GM19240 (cell line): Measurements from ENCODE around the gene KLHDC4.
A peak's percentile ranks its signal among the peaks of the same experiment; 100 is the strongest.
"Not testable (repeated sequence)": the region's sequence is repeated elsewhere in the genome, so short reads cannot be mapped to it uniquely, and the experiment has no call there.

Experiments
- DNase-seq: peaks from one replicate; pipeline ENCODE4 v3.0.0; 2011; ENCODE audit warnings: low spot score; ENCODE audit not compliant: insufficient read length

Gene KLHDC4

GRCh38 chr16:87788730-87789436, 23.1 kb upstream of the KLHDC4 start:
- not testable (repeated sequence) for DNase-seq

DNA sequence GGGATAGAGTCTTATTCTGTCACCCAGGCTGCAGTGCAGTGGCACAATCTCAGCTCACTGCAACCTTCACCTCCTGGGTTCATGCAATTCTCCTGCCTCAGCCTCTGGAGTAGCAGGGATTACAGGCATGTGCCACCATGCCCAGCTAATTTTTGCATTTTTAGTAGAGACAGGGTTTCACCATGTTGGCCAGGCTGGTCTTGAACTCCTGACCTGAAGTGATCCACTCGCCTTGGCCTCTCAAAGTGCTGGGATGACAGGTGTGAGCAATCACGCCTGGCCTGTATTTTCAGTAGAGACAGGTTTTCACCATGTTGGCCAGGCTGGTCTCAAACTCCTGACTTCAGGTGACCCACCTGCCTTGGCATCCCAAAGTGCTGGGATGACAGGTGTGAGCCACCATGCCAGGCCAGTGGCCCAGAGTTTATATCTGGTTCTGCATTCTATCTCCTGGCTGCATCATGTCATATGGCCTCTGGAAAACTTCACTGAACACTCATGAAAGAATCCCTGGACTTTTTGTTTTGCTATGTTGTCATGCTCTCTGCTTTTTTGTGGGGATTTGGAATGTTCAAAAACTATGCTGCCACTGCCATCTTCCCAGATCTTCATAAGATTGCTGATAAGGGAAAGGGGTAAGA, 21.8 kb upstream of the KLHDC4 start:
- DNase-seq: not testable (repeated sequence)

DNA sequence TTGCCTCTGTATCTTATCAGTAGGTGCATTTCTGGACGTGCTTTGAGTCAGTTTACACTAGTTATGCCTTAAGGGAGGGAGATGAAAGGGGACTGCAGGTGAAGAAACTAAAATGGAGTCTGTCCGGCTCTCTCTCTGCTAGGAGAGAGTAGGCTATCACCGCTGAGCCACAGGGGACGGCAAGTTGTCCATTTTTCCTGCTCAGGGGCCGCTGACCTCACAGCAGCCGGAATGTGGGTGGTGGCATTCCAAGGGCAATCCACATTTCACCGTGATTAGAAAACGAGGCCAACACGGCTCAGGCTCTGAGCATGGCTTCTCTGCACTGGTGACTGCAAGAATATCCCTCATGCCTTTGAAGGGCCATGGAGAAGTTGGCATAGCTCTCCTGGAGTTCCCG, 19.0 kb upstream of the KLHDC4 start:
- DNase-seq: no peak

GRCh38 chr16:87782033-87782432, 16.2 kb upstream of the KLHDC4 start:
- DNase-seq: no peak

DNA sequence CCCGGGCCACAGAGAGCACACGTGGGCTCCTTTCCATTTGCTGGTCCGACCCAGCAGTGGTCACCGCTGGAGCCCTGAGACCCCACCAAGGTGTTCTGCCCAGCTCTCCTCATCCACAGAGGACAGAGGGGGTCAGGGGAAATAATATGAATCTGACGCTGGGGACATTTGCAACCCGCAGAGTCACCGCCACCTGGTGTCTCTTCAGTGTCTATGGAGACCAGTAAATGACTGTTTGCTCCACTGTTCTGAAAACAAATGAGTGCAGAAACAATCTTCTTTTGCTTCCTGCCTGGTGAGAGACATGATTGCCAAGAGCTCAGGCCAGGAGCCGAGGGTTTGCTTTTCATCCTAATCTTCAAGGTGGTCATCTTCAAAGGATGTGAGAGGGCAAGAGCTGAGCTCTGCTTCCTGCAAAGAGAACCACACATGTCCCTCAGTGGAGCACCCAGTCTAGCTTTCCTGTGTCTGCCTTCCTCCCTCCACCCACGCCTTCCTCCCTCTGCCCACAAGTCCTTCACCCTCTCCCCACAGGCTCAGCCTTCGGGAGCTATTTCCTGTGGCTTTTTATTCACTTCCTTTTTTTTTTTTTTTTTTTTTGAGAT, 14.7 kb upstream of the KLHDC4 start:
- no peak for DNase-seq

- peak; percentile 67 for DNase-seq
Measured at GRCh38 chr16:87778830-87779579, 13.2 kb upstream of the KLHDC4 start.

DNA sequence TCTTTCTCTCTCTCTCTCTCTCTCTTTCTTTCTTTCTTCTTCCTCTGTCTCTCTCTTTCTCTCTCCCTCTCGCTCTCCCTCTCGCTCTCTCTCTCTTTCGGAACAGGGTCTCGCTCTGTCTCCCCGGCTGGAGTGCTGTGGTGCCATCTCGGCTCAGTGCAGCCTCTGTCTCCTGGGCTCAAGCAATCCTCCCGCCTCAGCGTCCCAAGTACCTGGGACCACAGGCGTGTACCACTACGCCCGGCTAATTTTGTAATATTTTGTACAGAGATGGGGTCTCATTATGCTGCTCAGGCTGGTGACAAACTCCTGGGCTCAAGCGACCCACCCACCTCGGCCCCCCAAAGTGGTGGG, 12.7 kb upstream of the KLHDC4 start:
- no peak for DNase-seq

DNA sequence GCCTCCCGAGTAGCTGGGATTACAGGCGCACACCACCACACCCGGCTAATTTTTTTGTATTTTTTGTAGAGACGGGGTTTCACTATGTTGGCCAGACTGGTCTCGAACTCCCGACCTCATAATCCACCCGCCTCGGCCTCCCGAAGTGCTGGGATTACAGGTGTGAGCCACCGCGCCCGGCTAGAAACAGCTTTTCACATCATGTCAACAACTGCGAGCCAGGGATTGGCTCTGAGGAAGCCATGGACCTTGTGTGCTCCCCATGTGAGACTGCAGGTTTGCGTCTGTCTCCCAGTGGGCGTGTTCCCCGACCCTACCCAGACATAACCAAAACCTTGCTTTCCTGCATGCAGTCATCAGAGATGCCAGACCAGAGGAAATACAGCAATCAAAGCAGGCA, 8.1 kb upstream of the KLHDC4 start:
- DNase-seq: not testable (repeated sequence)

DNA sequence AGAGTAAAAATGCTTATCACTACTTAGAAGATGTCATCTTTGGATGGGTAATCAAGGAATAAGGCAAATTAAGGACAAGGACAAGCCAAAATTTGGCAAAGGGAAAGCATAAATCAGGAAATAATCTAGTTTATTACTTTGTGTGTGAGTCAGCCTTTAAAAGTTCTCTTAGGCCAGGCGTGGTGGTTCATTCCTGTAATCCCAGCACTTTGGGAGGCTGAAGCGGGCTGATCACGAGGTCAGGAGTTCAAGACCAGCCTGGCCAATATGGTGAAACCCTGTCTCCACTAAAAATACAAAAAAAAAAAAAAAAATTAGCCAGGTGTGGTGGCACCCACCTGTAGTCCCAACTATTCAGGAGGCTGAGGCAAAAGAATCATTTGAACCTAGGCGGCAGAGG, 1.7 kb upstream of the KLHDC4 start:
- not testable (repeated sequence) for DNase-seq

- no peak for DNase-seq
Measured at GRCh38 chr16:87766485-87766797, 655 bp upstream of the KLHDC4 start.

- DNase-seq: no peak
Measured at GRCh38 chr16:87765473-87765775, 362 bp downstream of the KLHDC4 start.

- DNase-seq: no peak
Measured at GRCh38 chr16:87764600-87765472, 950 bp downstream of the KLHDC4 start.

DNA sequence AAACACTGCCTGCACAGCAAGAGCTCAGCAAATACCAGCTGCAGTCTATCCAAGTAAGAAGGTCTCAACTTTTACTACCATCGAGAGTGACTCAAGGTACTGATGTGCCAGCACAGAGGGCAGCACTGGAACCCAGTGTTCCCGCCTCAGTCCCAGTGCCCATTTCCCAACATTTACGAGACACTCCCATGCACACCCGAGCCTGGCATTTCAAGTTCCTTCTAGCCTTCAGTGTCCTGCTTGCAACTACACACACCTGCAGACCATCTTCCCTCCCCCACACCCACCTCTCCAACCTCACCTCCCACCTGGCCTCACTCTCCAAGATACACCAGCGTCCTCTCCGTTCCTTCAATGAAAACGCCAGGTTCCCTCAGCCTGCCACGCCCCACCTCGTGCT, 3.2 kb downstream of the KLHDC4 start:
- DNase-seq: no peak

- no peak for DNase-seq
Measured at GRCh38 chr16:87762071-87762571, 3.7 kb downstream of the KLHDC4 start.

DNA sequence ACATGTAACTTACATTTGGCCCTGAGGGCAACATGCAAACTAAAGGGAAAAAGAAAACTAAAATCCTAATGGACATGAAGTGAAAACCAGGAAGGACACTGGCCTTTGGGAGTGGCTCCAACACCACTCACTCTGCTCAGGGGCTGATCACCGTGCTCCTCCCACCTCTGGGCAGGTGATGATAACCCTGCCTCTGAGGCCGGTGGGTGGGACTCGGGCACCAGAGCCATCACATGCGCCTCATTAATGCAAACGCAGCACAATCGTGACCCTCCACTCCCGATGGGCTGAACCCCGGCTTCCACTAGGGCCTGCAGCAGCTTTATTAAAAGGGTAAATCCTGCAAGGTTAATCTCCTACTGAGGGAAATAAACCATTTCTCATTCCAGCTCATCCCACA, 4.7 kb downstream of the KLHDC4 start:
- DNase-seq: no peak

DNA sequence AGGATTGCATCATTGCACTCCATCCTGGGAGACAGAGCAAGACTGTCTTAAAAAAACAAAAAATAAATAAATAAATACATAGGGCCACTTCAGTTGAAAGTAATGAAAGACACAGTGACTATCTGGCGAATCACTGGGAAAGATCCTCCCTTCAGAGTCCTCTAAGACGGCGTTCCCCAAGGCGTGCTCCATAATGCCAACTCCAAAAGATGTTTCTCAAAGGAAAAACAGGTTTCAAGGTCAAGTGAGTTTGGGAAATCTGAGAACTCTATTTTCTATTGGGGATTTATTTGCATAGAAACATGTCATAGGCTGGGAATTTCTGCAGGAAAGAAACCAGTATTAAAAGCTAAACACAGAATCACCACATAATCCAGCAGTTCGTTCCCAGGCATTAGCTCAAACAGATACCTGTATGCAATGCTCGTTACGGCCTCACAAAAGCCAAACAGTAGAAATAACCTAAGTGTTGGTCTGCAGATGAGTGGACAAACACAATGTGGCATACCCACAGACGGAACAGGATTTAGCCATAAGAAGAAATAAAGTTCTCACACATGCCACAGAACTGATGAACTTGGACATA, 7.9 kb downstream of the KLHDC4 start:
- DNase-seq: no peak

DNA sequence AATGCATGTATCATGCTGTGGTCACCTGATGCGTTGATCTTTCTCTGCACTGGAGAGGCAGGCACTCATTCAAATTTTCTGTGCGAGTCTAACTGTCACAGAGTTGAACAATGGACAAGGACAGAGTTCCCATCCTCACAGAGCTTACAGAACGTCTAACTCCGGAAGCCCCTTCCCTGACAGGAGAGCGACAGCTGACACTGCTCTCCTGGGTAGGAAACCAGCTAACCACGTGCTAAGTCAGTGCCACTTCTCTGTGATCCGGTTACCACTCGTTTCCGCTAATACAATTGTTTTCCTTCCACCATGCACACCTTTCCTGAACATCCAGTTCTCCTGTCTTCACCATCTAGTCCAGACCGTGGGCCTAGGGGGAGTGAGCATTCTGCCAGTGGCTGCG, 11.3 kb downstream of the KLHDC4 start:
- DNase-seq: no peak

DNA sequence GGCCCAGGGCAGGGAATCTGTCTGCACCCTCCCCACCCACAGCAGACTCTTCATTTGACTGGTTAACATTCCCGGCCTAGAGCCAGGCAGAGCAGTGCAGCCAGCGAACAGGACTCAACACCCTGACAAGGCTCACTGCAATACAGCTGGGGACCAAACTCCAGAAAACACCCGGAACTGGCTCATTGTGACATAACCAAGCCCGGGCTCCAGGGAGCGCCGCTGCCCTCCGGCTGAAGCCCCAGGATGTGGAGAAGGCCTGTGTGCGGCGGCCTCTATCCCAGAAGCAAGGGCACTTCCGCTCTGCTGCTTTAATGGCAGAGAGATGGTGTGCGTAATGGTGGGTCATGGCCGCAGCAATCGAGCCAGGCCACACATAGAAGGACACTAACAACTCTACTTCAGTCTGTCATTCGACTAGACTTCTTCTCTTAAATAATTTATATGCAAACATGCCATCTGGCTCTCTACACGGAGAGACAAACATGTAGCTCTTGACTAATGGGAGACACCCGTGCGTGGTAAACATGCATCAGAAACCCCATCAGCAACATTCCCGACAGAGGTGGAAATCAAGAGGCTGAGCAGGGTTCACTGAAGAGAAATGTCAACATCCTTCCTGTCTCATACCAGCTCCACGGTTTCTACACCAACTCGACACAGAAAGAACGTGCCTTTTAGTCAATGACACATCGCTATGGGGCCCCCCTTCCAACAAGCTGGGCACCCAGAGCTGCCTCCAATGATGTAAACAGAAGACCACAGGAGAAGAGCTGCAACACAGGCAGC, 18.0 kb downstream of the KLHDC4 start:
- DNase-seq: no peak

DNA sequence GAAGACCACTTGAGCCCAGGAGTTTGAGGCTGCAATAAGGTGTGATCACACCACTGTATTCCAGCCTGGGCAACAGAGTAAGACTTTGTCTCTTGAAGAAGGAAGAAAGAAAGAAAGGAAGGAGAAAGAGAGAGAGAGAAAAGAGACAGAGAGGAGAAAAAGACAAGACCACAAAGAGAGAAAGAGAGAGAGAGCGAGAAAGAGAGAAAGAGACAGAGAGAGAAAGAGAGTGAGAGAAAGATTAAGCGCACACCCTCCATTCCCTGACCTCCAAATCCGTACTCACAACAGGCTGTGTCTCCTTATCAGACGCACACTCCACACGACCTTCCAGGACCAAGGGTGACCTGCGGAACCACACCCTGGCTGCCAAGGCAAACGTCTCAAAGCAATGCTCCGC, 19.6 kb downstream of the KLHDC4 start:
- no peak for DNase-seq
